ENCODE results near the gene CFAP47.
"Not testable (repeated sequence)": the region's sequence is repeated elsewhere in the genome, so short reads cannot be mapped to it uniquely, and the experiment has no call there.

The CFAP47 gene

GRCh38 chrX:36234840-36235528, 315.4 kb downstream of the CFAP47 start:
- not testable (repeated sequence) for DNase-seq

- DNase-seq, result no peak
These were observed 321.9 kb downstream of the CFAP47 start for GRCh38 chrX:36241397-36241796.

GRCh38 chrX:36266155-36266554, 346.6 kb downstream of the CFAP47 start:
- DNase-seq, result no peak

- no peak for DNase-seq
These were observed 390.6 kb downstream of the CFAP47 start for GRCh38 chrX:36310136-36310535.

- DNase-seq, result no peak
These were observed 394.8 kb downstream of the CFAP47 start for GRCh38 chrX:36314303-36314702.

GRCh38 chrX:36334572-36334971, 415.0 kb downstream of the CFAP47 start:
- no peak for DNase-seq

GRCh38 chrX:36336751-36337150, 417.2 kb downstream of the CFAP47 start:
- DNase-seq, result no peak

- DNase-seq, result no peak
These were observed 424.8 kb downstream of the CFAP47 start for GRCh38 chrX:36344301-36344700.

- no peak for DNase-seq
These were observed 429.0 kb downstream of the CFAP47 start for GRCh38 chrX:36348509-36348908.

GRCh38 chrX:36357855-36358254, 438.3 kb downstream of the CFAP47 start:
- DNase-seq, result no peak

GRCh38 chrX:36364262-36364661, 444.7 kb downstream of the CFAP47 start:
- DNase-seq, result no peak

GRCh38 chrX:36383495-36383894, 464.0 kb downstream of the CFAP47 start:
- DNase-seq, result no peak

- no peak for DNase-seq
These were observed 469.4 kb downstream of the CFAP47 start for GRCh38 chrX:36388901-36389300.

- no peak for DNase-seq
These were observed 482.2 kb downstream of the CFAP47 start for GRCh38 chrX:36401774-36402173.

- no peak for DNase-seq
These were observed 488.3 kb downstream of the CFAP47 start for GRCh38 chrX:36407836-36408235.

- no peak for DNase-seq
These were observed 494.5 kb downstream of the CFAP47 start for GRCh38 chrX:36414056-36414455.

- no peak for DNase-seq
These were observed 502.8 kb downstream of the CFAP47 start for GRCh38 chrX:36422368-36422767.

- DNase-seq, result no peak
These were observed 512.3 kb downstream of the CFAP47 start for GRCh38 chrX:36431819-36432218.

GRCh38 chrX:36434522-36434921, 515.0 kb downstream of the CFAP47 start:
- DNase-seq, result no peak

All from stimulated activated CD8-positive, alpha-beta memory T cell treated with anti-CD3 and anti-CD28 coated beads, Interleukin-4, amount 100 ng/mL, for 48 hours (primary cell).